Breast epithelium (tissue), 4 donors: ENCODE data around the gene SF3A1. TPM values are rescaled to one million over a fixed set of nuclear protein-coding genes. Genes with fewer than 3 reads are reported as not detected.
A peak's percentile ranks its signal among the peaks of the same experiment; 100 is the strongest.

Experiments used
- DNase-seq, 2 donors: peaks; one replicate each; pipeline ENCODE4 v3.0.0-alpha.2; 2019; ENCODE audit warnings: low spot score in 2 of 2
- H3K27ac ChIP-seq, 2 donors: fragments of 200-600 bp; sonication (generic) in 1 of 2; one replicate each; pipeline ENCODE4 v1.5.1; 2016 to 2019; ENCODE audit warnings: mild to moderate bottlenecking in 1 of 2
- H3K27me3 ChIP-seq, 2 donors: fragments of 200-600 bp; sonication (generic) in 1 of 2; one replicate each; pipeline versions ENCODE4 v1.5.1 to v1.6.0; 2017 to 2019; ENCODE audit warnings: control low read depth in 1 of 2, mild to moderate bottlenecking in 1 of 2
- H3K36me3 ChIP-seq: fragments of 200-600 bp; one replicate; pipeline ENCODE4 v1.5.1; 2019
- H3K4me1 ChIP-seq, 2 donors: fragments of 200-600 bp; sonication (generic); one replicate each; pipeline ENCODE4 v1.5.1; 2016 to 2019; ENCODE audit warnings: control low read depth in 1 of 2
- H3K4me3 ChIP-seq, 3 donors: fragments of 200-600 bp; sonication (generic); 1 replicate in 2 of 3; 2 replicates in 1 of 3; pipeline ENCODE4 v1.5.1; 2016 to 2019; ENCODE audit warnings: mild to moderate bottlenecking in 3 of 3, moderate library complexity in 2 of 3
- H3K9me3 ChIP-seq, 2 donors: fragments of 200-600 bp; sonication (generic) in 1 of 2; one replicate each; pipeline ENCODE4 v1.5.1; 2016 to 2019; ENCODE audit warnings: control low read depth in 1 of 2
- CTCF ChIP-seq, 3 donors: fragments of 450-650 bp; IDR thresholded peaks; one replicate each; pipeline ENCODE4 v1.5.1; 2016 to 2017; ENCODE audit warnings: antibody characterized with exemption in 3 of 3, mild to moderate bottlenecking in 3 of 3, moderate library complexity in 3 of 3
- POLR2A ChIP-seq: fragments of 450-650 bp; IDR thresholded peaks from one replicate; pipeline ENCODE4 v1.6.1; 2016; ENCODE audit warnings: antibody characterized with exemption, mild to moderate bottlenecking, moderate library complexity
- POLR2AphosphoS5 ChIP-seq, 3 donors: sonication (generic); formaldehyde crosslinking; IDR thresholded peaks; one replicate each; pipeline ENCODE4 v1.6.1; 2017; ENCODE audit warnings: antibody characterized with exemption in 3 of 3
- intact Hi-C: fragments of 100-400 bp; cut with DNase I; formaldehyde crosslinking; loops from one replicate; pipeline ENCODE4 v1.15.1; 2023; ENCODE audit warnings: low total_unique reads
- total RNA-seq, 3 donors: library from RNA; depleted of rRNA; stranded (reverse); fragments of >200 nt; gene quantifications; one replicate each; pipeline ENCODE4 v1.1.0, GENCODE V29; 2016

Gene SF3A1
- total RNA-seq, 3 donors from 2014 or later, result 47.7 to 68.6 (median 47.9) TPM

- TF ChIP-seq POLR2A (no peak), CTCF (IDR thresholded peaks at IDR 0.05) (no peak), POLR2AphosphoS5 (IDR thresholded peaks at IDR 0.05) (no peak)
- DNase-seq, result no peak
- Histone ChIP-seq H3K36me3 (no peaks in the 10 kb centered on the region), H3K4me3 (no peak overlapping the region), H3K27ac (peak overlapping the region; percentile 57 to 61), H3K9me3 (no peaks in the 10 kb centered on the region), H3K27me3 (no peaks in the 10 kb centered on the region), H3K4me1 (peaks cover 30 to 48% of the 10 kb centered on the region in 2 donors)
- intact Hi-C loops, result no loop called here
Measured at GRCh38 chr22:30294830-30295229, 61.9 kb downstream of the SF3A1 start.

- no peaks in the 10 kb centered on the region for H3K36me3 ChIP-seq
- H3K27ac ChIP-seq, result peak overlapping the region in 1 of 2 donors; percentile 61
- no peak for TF ChIP-seq CTCF (IDR thresholded peaks at IDR 0.05)
- no peak for TF ChIP-seq POLR2AphosphoS5 (IDR thresholded peaks at IDR 0.05)
- TF ChIP-seq POLR2A, result no peak
- no peak overlapping the region for H3K4me3 ChIP-seq
- no peaks in the 10 kb centered on the region for H3K27me3 ChIP-seq
- H3K9me3 ChIP-seq, result no peaks in the 10 kb centered on the region
- no peak for DNase-seq
- intact Hi-C loops, result no loop called here
- H3K4me1 ChIP-seq, result peaks cover 30 to 43% of the 10 kb centered on the region in 2 donors
Measured at GRCh38 chr22:30294066-30294465, 62.6 kb downstream of the SF3A1 start.

GRCh38 chr22:30293026-30293425 is 63.7 kb downstream of the SF3A1 start:
- H3K9me3 ChIP-seq, result no peaks in the 10 kb centered on the region
- peak overlapping the region; percentile 96 to 98 for H3K27ac ChIP-seq
- intact Hi-C loops, result no loop called here
- no peak for DNase-seq
- TF ChIP-seq CTCF (IDR thresholded peaks at IDR 0.05), result no peak
- no peak for TF ChIP-seq POLR2AphosphoS5 (IDR thresholded peaks at IDR 0.05)
- TF ChIP-seq POLR2A, result no peak
- no peaks in the 10 kb centered on the region for H3K36me3 ChIP-seq
- peaks cover 22 to 42% of the 10 kb centered on the region in 2 donors for H3K4me1 ChIP-seq
- no peaks in the 10 kb centered on the region for H3K27me3 ChIP-seq
- H3K4me3 ChIP-seq, result no peak overlapping the region

GRCh38 chr22:30292069-30292970 is 64.4 kb downstream of the SF3A1 start:
- Histone ChIP-seq H3K4me1 (peaks cover 16 to 37% of the 10 kb centered on the region in 2 donors), H3K9me3 (no peaks in the 10 kb centered on the region), H3K36me3 (no peaks in the 10 kb centered on the region), H3K27me3 (no peaks in the 10 kb centered on the region), H3K27ac (peak overlapping the region; percentile 96 to 98), H3K4me3 (no peak overlapping the region)
- intact Hi-C loops, result no loop called here
- DNase-seq, result no peak
- TF ChIP-seq POLR2A, result no peak
- no peak for TF ChIP-seq POLR2AphosphoS5 (IDR thresholded peaks at IDR 0.05)
- TF ChIP-seq CTCF (IDR thresholded peaks at IDR 0.05), result no peak
